ENCODE data around the gene MEN1.

MEN1 gene

GRCh38 chr11:64778473-64779298 lies 31.7 kb downstream of the MEN1 start, which contains the start of gene SF1:
Gene SF1, minus strand, starts transcription at chr11:64778542. Its CDS starts 150 bp downstream, at chr11:64778392.
- peak; percentile 100 for DNase-seq

GRCh38 chr11:64778223-64778472 lies 32.2 kb downstream of the MEN1 start:
- no peak for DNase-seq

GRCh38 chr11:64777449-64778222 lies 32.7 kb downstream of the MEN1 start:
- DNase-seq = peak; percentile 95

GRCh38 chr11:64776875-64777274 lies 33.5 kb downstream of the MEN1 start:
- DNase-seq = no peak

- no peak for DNase-seq
These were observed 33.9 kb downstream of the MEN1 start for GRCh38 chr11:64776425-64776824.

GRCh38 chr11:64774144-64774543 lies 36.2 kb downstream of the MEN1 start:
- no peak for DNase-seq

GRCh38 chr11:64772303-64773018 lies 37.9 kb downstream of the MEN1 start:
- no peak for DNase-seq

GRCh38 chr11:64771861-64772260 lies 38.5 kb downstream of the MEN1 start:
- no peak for DNase-seq

GRCh38 chr11:64770120-64770519 lies 40.2 kb downstream of the MEN1 start:
- no peak for DNase-seq

- DNase-seq = no peak
These were observed 41.1 kb downstream of the MEN1 start for GRCh38 chr11:64769283-64769682.

- DNase-seq = no peak
These were observed 42.1 kb downstream of the MEN1 start for GRCh38 chr11:64768300-64768694.

GRCh38 chr11:64767344-64768299 lies 42.7 kb downstream of the MEN1 start:
- peak; percentile 59 for DNase-seq

- DNase-seq = no peak
These were observed 43.5 kb downstream of the MEN1 start for GRCh38 chr11:64766881-64767280.

GRCh38 chr11:64765851-64766665 lies 44.3 kb downstream of the MEN1 start:
- no peak for DNase-seq

GRCh38 chr11:64765291-64765850 lies 45.0 kb downstream of the MEN1 start:
- DNase-seq = no peak

GRCh38 chr11:64764753-64765152 lies 45.6 kb downstream of the MEN1 start:
- DNase-seq = no peak

GRCh38 chr11:64764040-64764611 lies 46.2 kb downstream of the MEN1 start:
- DNase-seq = no peak

- DNase-seq = no peak
These were observed 46.8 kb downstream of the MEN1 start for GRCh38 chr11:64763526-64764039.

- DNase-seq = no peak
These were observed 47.5 kb downstream of the MEN1 start for GRCh38 chr11:64762674-64763525.

GRCh38 chr11:64762277-64762673 lies 48.1 kb downstream of the MEN1 start:
- DNase-seq = no peak
